Panc1 (cell line): ENCODE data around the gene HNRNPA2B1. TPM values are rescaled to one million over a fixed set of nuclear protein-coding genes. Genes with fewer than 3 reads are reported as not detected.

Source experiments
- ATAC-seq: fragments of 200-7000 bp; cut with Tn5 transposase; 2 replicates; pipeline ENCODE4 v1.9.1; 2020; ENCODE audit warnings: mild to moderate bottlenecking, moderate library complexity
- BruUV-seq: library from RNA; stranded (reverse); fragments of 400-500 nt; replicated peaks from 2 replicates; lab custom pipeline; 2021; lab: Mats Ljungman, UMichigan
- CTCF ChIA-PET: fragments of 300-600 bp; sonication (Branson Sonifier 250); formaldehyde crosslinking; loops from one replicate; lab custom pipeline; 2022; ENCODE audit warnings: antibody characterized with exemption; lab: Charles Lee
- POLR2A ChIA-PET: fragments of 300-600 bp; sonication (Branson Sonifier 250); formaldehyde crosslinking; loops from one replicate; lab custom pipeline; 2022; ENCODE audit warnings: antibody characterized with exemption; lab: Charles Lee
- DNase-seq: peaks from one replicate; pipeline ENCODE4 v3.0.0-alpha.2; 2010; ENCODE audit warnings: low read depth, low spot score
- H3K27ac ChIP-seq: 2 replicates; pipeline ENCODE4 v1.5.1; 2011; ENCODE audit warnings: mild to moderate bottlenecking, low read length, inconsistent platforms
- H3K27me3 ChIP-seq: fragments of 200-500 bp; sonication (Bioruptor generic); 2 replicates; pipeline ENCODE4 v1.6.0; 2014; ENCODE audit warnings: low read length, inconsistent platforms; ENCODE audit not compliant: control insufficient read depth, insufficient read depth
- H3K36me3 ChIP-seq: fragments of 200-500 bp; sonication (Bioruptor generic); 2 replicates; pipeline ENCODE4 v1.5.1; 2014; ENCODE audit warnings: inconsistent platforms, mild to moderate bottlenecking, low read length, moderate library complexity; ENCODE audit not compliant: control insufficient read depth, insufficient read depth
- H3K4me1 ChIP-seq: 2 replicates; pipeline ENCODE4 v1.5.1; 2011; ENCODE audit warnings: inconsistent platforms, mild to moderate bottlenecking, low read length, moderate library complexity; ENCODE audit not compliant: control insufficient read depth, insufficient read depth
- H3K4me3 ChIP-seq, 2 experiments: 2 replicates each; pipeline ENCODE4 v1.5.1; 2011 to 2012; ENCODE audit warnings: low read depth in 2 of 2, low read length in 2 of 2, mild to moderate bottlenecking in 2 of 2, inconsistent platforms in 1 of 2, moderate library complexity in 1 of 2
- H3K9me3 ChIP-seq: fragments of 200-500 bp; sonication (Bioruptor generic); 2 replicates; pipeline ENCODE4 v1.5.1; 2014; ENCODE audit warnings: low read depth, mild to moderate bottlenecking, inconsistent platforms, low read length, moderate library complexity; ENCODE audit not compliant: control insufficient read depth, insufficient read depth
- CTCF ChIP-seq: fragments of 450-650 bp; IDR thresholded peaks from 2 replicates; pipeline ENCODE4 v1.5.1; 2017; ENCODE audit warnings: mild to moderate bottlenecking
- POLR2AphosphoS5 ChIP-seq: IDR thresholded peaks from 2 replicates; pipeline ENCODE4 v1.6.1; 2012; ENCODE audit warnings: mild to moderate bottlenecking, low read depth, low read length, moderate library complexity
- REST ChIP-seq, 2 experiments: IDR thresholded peaks; 2 replicates each; pipeline ENCODE4 v1.6.1; 2011 to 2012; ENCODE audit warnings: low read depth in 2 of 2, control low read depth in 1 of 2, low read length in 1 of 2, mild to moderate bottlenecking in 1 of 2, moderate library complexity in 1 of 2; ENCODE audit not compliant: insufficient read depth in 1 of 2
- TCF7L2 ChIP-seq: IDR thresholded peaks from 2 replicates; pipeline ENCODE4 v1.6.1; 2011; ENCODE audit warnings: mild to moderate bottlenecking, low read depth, low read length, inconsistent platforms
- in situ Hi-C: cut with HindIII; loops from 2 replicates; pipeline ENCODE4 v1.10.0; 2016; ENCODE audit warnings: low sequenced_read_pairs, low pct_unique_long_range_greater_than_20kb
- intact Hi-C: fragments of 100-400 bp; cut with micrococcal nuclease; formaldehyde crosslinking; loops from one replicate; pipeline ENCODE4 v1.10.0; 2022; ENCODE audit not compliant: unreplicated experiment
- total RNA-seq: library from RNA; stranded (reverse); gene quantifications from one replicate; pipeline ENCODE4 v1.2.1, GENCODE V29; 2021; ENCODE audit not compliant: unreplicated experiment

HNRNPA2B1 gene
- total RNA-seq, 1 experiment from 2014 or later: 819 TPM

- Histone ChIP-seq H3K4me3 (no peak overlapping the region), H3K9me3 (no peaks in the 10 kb centered on the region), H3K36me3 (no peaks in the 10 kb centered on the region), H3K4me1 (peaks cover 59% of the 10 kb centered on the region), H3K27ac (peak overlapping the region; percentile 95), H3K27me3 (no peaks in the 10 kb centered on the region)
- peak; percentile 79 for TF ChIP-seq TCF7L2
- no peak for TF ChIP-seq CTCF
- no TSS peak for BruUV-seq
- DNase-seq: no peak
- ATAC-seq: no peak
- POLR2A ChIA-PET: interaction anchor here (1.0 kb wide), 1 partner anchor 29 kb away, joined by 3 read pairs; no protein-coding TSS in a partner anchor
- intact Hi-C loops: loop anchor here (10.0 kb wide), 1 partner anchor 264 kb away; no protein-coding TSS in a partner anchor
- in situ Hi-C loops: no loop called here
- CTCF ChIA-PET: no interaction called here
These were observed 41.3 kb downstream of the HNRNPA2B1 start for GRCh38 chr7:26159243-26159642.

GRCh38 chr7:26157520-26158105, 42.9 kb downstream of the HNRNPA2B1 start:
- DNase-seq (no peak), ATAC-seq (no peak)
- H3K4me3 ChIP-seq: peak overlapping the region in 1 of 2 experiments; percentile 88; a peak in 2 of 4 replicates
- H3K27me3 ChIP-seq: no peaks in the 10 kb centered on the region
- CTCF ChIA-PET: no interaction called here
- H3K4me1 ChIP-seq: peaks cover 59% of the 10 kb centered on the region
- peak overlapping the region; percentile 95 for H3K27ac ChIP-seq
- intact Hi-C loops (loop anchor here (10.0 kb wide), 1 partner anchor 263 kb away; no protein-coding TSS in a partner anchor), in situ Hi-C loops (no loop called here)
- H3K36me3 ChIP-seq: no peaks in the 10 kb centered on the region
- H3K9me3 ChIP-seq: no peaks in the 10 kb centered on the region
- POLR2A ChIA-PET: interaction anchor here (0.5 kb wide), 1 partner anchor 23 kb away, joined by 5 read pairs; no protein-coding TSS in a partner anchor
- TF ChIP-seq REST (IDR thresholded peaks at IDR 0.05; ENCODE audit: insufficient read depth in 1 of 2, low read depth in 2 of 2, low read length in 1 of 2) (no peak), POLR2AphosphoS5 (0 out of 2 replicates have a peak, but pooled peaks have one; percentile 17), CTCF (no peak)
- no TSS peak for BruUV-seq
